Measurements from ENCODE around the gene NNAT. TPM values are rescaled to one million over a fixed set of nuclear protein-coding genes. Genes with fewer than 3 reads are reported as not detected.

Gene NNAT
- total RNA-seq, 1 donor from 2014 or later = 0.54 TPM

DNA sequence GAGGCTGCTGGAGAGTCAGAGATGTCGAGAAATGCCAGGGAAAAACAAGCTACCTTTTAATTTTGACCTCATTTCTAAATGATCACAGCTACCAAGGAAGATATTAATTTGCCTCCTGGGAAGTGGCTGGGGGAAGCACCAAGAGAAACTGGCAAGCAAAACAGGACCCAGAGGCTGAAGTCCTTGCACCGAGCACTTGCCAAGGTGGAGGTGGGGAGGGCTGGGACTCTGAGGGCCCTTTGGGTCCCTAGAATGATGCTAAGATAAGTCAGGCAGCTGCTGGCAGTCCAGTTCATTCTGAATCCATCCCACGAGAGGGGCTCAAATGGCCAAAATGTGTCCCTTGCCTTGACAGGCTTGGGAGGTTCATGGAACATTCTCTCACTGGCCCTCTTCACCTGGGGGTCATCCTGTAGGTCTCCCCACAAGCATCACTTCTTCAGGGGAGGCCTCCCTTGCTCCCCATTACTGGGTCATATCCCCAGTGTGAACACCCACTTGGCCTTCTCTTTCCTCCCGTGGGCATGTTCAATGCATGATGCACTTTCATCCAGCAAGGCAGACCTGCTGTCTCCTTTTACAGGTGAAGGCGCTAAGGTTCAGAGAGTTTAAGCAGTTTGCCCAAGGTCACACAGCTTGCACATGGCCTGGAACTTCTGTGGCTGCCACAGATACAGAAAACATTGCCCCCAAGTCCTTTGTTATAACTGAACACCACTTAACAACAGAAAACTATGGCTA is 45.7 kb downstream of the NNAT start:
- H3K4me1 Mint-ChIP-seq (ENCODE audit: unreplicated experiment) = peaks cover 17% of the 10 kb centered on the region
- no peaks in the 10 kb centered on the region for H3K9me3 Mint-ChIP-seq (ENCODE audit: unreplicated experiment)
- TF ChIP-seq, protein P1, sequence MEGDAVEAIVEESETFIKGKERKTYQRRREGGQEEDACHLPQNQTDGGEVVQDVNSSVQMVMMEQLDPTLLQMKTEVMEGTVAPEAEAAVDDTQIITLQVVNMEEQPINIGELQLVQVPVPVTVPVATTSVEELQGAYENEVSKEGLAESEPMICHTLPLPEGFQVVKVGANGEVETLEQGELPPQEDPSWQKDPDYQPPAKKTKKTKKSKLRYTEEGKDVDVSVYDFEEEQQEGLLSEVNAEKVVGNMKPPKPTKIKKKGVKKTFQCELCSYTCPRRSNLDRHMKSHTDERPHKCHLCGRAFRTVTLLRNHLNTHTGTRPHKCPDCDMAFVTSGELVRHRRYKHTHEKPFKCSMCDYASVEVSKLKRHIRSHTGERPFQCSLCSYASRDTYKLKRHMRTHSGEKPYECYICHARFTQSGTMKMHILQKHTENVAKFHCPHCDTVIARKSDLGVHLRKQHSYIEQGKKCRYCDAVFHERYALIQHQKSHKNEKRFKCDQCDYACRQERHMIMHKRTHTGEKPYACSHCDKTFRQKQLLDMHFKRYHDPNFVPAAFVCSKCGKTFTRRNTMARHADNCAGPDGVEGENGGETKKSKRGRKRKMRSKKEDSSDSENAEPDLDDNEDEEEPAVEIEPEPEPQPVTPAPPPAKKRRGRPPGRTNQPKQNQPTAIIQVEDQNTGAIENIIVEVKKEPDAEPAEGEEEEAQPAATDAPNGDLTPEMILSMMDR (IDR thresholded peaks at IDR 0.05; ENCODE audit: unreplicated experiment) = no peak
- H3K27me3 Mint-ChIP-seq (ENCODE audit: unreplicated experiment) = peaks cover 4% of the 10 kb centered on the region
- H3K4me3 Mint-ChIP-seq (ENCODE audit: unreplicated experiment) = no peak overlapping the region
- no peak overlapping the region for H3K27ac Mint-ChIP-seq (ENCODE audit: unreplicated experiment)
- no peak for DNase-seq (ENCODE audit: low spot score)
- no peaks in the 10 kb centered on the region for H3K36me3 Mint-ChIP-seq (ENCODE audit: low read depth, unreplicated experiment)

DNA sequence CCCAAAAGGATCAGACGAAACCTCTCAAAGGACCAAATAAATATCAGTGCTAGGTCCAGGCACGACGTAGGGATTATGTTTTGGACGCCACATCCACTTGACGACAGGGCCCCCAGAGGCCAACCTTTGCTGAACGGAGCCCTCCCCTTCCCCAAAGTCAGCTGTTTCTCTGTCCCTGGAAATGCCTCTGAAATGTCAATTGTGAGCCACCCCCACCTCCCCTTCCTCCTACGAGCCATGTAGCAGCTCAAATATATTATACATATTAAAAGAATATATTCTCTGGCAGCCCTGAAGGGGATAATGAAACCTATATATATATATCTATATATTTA is 46.2 kb downstream of the NNAT start:
- Mint-ChIP-seq H3K9me3 (ENCODE audit: unreplicated experiment) (no peaks in the 10 kb centered on the region), H3K27ac (ENCODE audit: unreplicated experiment) (no peak overlapping the region), H3K4me3 (ENCODE audit: unreplicated experiment) (no peak overlapping the region), H3K27me3 (ENCODE audit: unreplicated experiment) (peaks cover 4% of the 10 kb centered on the region), H3K4me1 (ENCODE audit: unreplicated experiment) (peaks cover 17% of the 10 kb centered on the region), H3K36me3 (ENCODE audit: low read depth, unreplicated experiment) (no peaks in the 10 kb centered on the region)
- TF ChIP-seq, protein P1 (IDR thresholded peaks at IDR 0.05; ENCODE audit: unreplicated experiment) = no peak
- no peak for DNase-seq (ENCODE audit: low spot score)

DNA sequence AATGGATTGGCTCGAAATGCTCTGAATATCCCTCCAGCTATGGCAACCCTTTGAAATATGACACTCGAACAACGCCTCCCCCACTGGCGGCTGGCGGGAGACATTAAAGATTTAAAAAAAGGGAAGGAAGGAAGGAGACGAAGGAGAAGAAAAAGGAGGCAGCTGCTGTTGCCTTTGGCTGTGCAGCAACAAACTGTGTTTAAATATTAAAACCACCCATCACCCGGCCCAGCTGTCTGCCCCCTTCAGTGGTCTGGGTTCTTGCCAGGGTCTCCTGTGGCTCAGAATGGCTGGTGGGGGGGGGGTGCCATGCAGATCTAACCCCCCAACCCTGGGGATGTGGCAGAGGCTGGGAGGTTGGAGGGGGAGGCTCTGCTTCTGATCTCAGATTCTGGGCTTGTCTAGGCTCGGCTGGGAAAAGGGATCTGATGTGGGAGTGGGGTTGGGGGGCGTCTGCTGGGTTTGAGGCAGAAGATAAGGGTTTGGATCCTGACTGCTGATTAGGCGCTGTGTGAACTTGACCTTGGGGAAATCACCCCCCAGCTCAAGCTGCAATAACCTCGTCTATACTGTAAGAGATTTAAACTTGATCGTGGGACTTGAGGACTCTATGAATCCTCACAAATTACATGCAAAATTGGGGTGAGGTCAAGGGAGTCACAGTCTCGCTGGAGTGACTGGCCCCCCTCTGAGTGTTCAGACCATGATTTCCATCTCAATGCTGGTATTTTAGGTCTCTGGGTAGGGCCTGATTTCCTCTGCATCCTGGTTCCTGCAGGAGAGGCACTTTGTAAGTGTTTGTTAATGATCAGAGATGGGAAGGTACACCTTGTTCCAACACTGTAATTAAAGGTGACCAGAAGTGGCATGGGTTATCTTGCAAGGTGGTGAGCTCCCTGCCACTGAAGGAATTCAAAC is 46.9 kb downstream of the NNAT start:
- peak overlapping the region; percentile 67 for H3K4me3 Mint-ChIP-seq (ENCODE audit: unreplicated experiment)
- no peaks in the 10 kb centered on the region for H3K9me3 Mint-ChIP-seq (ENCODE audit: unreplicated experiment)
- H3K4me1 Mint-ChIP-seq (ENCODE audit: unreplicated experiment) = peaks cover 17% of the 10 kb centered on the region
- TF ChIP-seq, protein P1 (IDR thresholded peaks at IDR 0.05; ENCODE audit: unreplicated experiment) = no peak
- peaks cover 7% of the 10 kb centered on the region for H3K27me3 Mint-ChIP-seq (ENCODE audit: unreplicated experiment)
- H3K36me3 Mint-ChIP-seq (ENCODE audit: low read depth, unreplicated experiment) = no peaks in the 10 kb centered on the region
- DNase-seq (ENCODE audit: low spot score) = no peak
- no peak overlapping the region for H3K27ac Mint-ChIP-seq (ENCODE audit: unreplicated experiment)

DNA sequence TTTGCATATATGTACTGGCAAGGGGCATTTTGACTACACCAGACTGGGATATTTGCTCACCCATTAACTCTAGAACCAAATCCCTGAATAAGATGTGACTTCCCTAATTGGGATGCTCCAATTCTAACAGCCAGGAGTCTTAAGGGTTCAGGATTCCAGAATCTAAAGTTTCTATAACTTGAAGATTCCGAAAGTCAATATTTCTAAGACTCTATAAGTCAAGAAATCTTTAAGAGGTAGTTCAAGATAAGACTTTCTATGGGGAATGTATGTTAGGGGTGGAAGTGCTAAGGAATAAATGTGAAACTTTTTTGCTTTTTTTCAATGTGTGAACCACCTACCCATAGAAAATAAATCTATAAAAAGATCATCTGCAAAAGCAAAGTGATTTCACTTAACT is 49.4 kb downstream of the NNAT start:
- H3K27me3 Mint-ChIP-seq (ENCODE audit: unreplicated experiment) = peaks cover 10% of the 10 kb centered on the region
- DNase-seq (ENCODE audit: low spot score) = no peak
- no peaks in the 10 kb centered on the region for H3K36me3 Mint-ChIP-seq (ENCODE audit: low read depth, unreplicated experiment)
- H3K9me3 Mint-ChIP-seq (ENCODE audit: unreplicated experiment) = no peaks in the 10 kb centered on the region
- TF ChIP-seq, protein P1 (IDR thresholded peaks at IDR 0.05; ENCODE audit: unreplicated experiment) = no peak
- H3K4me1 Mint-ChIP-seq (ENCODE audit: unreplicated experiment) = peaks cover 12% of the 10 kb centered on the region
- no peak overlapping the region for H3K27ac Mint-ChIP-seq (ENCODE audit: unreplicated experiment)
- no peak overlapping the region for H3K4me3 Mint-ChIP-seq (ENCODE audit: unreplicated experiment)

DNA sequence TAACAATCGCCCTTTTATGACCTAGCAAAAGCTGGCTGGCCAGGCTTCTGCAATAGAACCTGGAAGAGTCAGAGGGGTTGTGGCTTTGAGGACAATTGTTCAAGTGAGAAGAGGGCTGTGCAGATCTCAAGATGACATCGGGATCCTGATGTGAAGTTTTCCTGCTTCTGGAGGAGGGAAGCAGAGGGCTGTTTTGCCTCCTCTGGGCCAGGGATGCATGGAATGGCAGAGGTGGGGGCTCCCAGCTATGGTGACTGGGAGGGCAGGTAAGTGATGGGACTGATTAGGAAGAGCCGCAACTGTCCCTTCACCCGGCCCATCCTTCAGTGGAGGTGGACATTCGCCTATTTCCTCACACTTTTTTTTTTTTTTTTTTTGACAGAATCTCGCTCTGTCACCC is 50.0 kb downstream of the NNAT start:
- TF ChIP-seq, protein P1 (IDR thresholded peaks at IDR 0.05; ENCODE audit: unreplicated experiment) = no peak
- no peaks in the 10 kb centered on the region for H3K36me3 Mint-ChIP-seq (ENCODE audit: low read depth, unreplicated experiment)
- H3K4me3 Mint-ChIP-seq (ENCODE audit: unreplicated experiment) = no peak overlapping the region
- H3K9me3 Mint-ChIP-seq (ENCODE audit: unreplicated experiment) = no peaks in the 10 kb centered on the region
- no peak overlapping the region for H3K27ac Mint-ChIP-seq (ENCODE audit: unreplicated experiment)
- H3K27me3 Mint-ChIP-seq (ENCODE audit: unreplicated experiment) = peaks cover 8% of the 10 kb centered on the region
- H3K4me1 Mint-ChIP-seq (ENCODE audit: unreplicated experiment) = peaks cover 12% of the 10 kb centered on the region
- no peak for DNase-seq (ENCODE audit: low spot score)

Data from endothelial cell (in vitro differentiated cells).